ENCODE data around the gene PLA2G2D. TPM values are rescaled to one million over a fixed set of nuclear protein-coding genes. Genes with fewer than 3 reads are reported as not detected.

PLA2G2D gene
- total and polyA plus RNA-seq, 12 donors: not detected

DNA sequence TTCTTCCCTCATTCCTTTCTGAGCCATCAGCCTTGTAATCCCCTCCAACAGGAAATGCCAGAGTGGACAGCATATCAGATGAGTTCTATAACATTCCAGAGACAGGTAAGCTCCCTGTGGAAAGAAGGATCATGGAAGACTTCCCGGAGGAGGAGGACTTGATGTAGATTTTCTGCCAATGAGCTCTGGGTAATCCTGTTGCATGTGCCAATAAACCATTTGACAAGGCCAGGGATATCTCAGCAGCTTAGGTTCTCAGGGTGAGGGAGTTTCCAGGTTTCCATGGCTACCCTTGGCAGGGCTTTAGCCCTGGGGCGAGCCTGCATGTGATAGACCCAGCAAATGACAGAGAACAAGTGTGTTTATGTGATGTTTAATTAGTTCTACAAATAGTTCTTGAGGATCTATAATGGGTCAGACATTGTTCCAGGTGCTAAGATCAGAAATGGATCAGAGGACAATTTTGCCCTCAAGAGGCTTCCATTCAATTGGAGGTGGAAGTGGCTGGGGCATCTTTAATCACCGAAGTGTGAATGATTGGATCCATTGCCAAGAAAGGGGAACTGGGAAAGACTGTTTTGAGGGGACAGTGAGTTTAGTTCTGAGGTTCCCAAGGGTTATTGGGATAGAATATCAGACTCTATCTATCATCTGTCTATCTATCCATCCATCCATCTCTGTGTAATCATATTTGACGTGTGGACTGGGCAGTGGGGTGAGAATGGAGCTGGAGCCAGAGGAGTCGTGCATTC is 42.5 kb downstream of the PLA2G2D start:
- H3K4me3 ChIP-seq: no peak overlapping the region
- no peak for TF ChIP-seq POLR2A (IDR thresholded peaks at IDR 0.05)
- TF ChIP-seq, protein P1, sequence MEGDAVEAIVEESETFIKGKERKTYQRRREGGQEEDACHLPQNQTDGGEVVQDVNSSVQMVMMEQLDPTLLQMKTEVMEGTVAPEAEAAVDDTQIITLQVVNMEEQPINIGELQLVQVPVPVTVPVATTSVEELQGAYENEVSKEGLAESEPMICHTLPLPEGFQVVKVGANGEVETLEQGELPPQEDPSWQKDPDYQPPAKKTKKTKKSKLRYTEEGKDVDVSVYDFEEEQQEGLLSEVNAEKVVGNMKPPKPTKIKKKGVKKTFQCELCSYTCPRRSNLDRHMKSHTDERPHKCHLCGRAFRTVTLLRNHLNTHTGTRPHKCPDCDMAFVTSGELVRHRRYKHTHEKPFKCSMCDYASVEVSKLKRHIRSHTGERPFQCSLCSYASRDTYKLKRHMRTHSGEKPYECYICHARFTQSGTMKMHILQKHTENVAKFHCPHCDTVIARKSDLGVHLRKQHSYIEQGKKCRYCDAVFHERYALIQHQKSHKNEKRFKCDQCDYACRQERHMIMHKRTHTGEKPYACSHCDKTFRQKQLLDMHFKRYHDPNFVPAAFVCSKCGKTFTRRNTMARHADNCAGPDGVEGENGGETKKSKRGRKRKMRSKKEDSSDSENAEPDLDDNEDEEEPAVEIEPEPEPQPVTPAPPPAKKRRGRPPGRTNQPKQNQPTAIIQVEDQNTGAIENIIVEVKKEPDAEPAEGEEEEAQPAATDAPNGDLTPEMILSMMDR (IDR thresholded peaks at IDR 0.05): no peak
- no peaks in the 10 kb centered on the region for H3K36me3 ChIP-seq (replicated peaks in 1 of 2)
- WGBS, 4 donors: 86 to 92% (median 89%) methylated on average over 4 to 5 of the region's 5 CpGs
- H3K27me3 ChIP-seq: no peaks in the 10 kb centered on the region
- no peaks in the 10 kb centered on the region for H3K9me3 ChIP-seq (replicated peaks in 1 of 3)
- no peak overlapping the region for H3K27ac ChIP-seq
- DNase-seq: no peak
- H3K4me1 ChIP-seq (replicated peaks in 1 of 2): no peaks in the 10 kb centered on the region
- intact Hi-C loops (cut with DNase I): no loop called here

DNA sequence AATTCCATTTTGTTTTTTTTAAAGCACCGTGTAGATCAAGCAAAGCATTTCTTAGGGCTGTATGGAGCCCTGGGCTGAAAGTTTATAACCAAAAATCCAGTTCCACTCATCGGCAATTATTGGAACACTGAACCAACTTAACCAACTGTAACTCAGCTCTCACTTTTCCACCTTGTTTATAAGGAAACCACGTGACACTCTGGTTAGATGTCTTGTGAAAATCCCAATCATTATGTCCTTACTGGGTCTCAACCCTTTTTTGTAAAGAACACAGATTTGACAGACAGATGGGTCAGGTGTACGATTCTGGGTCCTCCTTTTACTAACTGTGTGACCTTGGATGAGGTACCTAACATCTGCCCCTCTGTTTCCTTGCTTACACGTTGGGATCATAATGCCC is 43.1 kb downstream of the PLA2G2D start:
- TF ChIP-seq, protein P1 (IDR thresholded peaks at IDR 0.05): no peak
- TF ChIP-seq POLR2A (IDR thresholded peaks at IDR 0.05): no peak
- H3K27me3 ChIP-seq: no peaks in the 10 kb centered on the region
- no peaks in the 10 kb centered on the region for H3K9me3 ChIP-seq (replicated peaks in 1 of 3)
- no peaks in the 10 kb centered on the region for H3K36me3 ChIP-seq (replicated peaks in 1 of 2)
- DNase-seq: no peak
- H3K4me1 ChIP-seq (replicated peaks in 1 of 2): no peaks in the 10 kb centered on the region
- no peak overlapping the region for H3K27ac ChIP-seq
- intact Hi-C loops (cut with DNase I): no loop called here
- WGBS, 4 donors: 65 to 75% (median 68%) methylated on average over 5 of the region's 5 CpGs
- no peak overlapping the region for H3K4me3 ChIP-seq

DNA sequence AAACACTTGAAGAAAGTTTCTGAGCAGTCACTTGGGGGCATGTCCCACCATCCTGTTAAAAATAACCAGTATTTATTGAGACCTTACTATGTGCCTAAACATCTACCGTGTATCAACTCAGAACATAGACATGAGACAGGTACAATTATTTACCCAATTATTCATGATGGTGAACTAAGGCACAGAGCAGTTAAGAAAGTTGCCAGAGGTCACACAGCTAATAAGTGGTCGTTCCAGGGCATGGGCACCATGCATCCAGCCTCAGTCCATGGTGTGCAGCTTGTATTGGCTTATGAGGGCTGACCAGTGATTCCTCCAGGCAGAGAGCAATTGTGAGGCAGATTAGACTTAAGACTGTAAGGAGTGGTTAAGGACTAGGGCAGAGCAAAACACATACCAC is 44.0 kb downstream of the PLA2G2D start:
- WGBS, 4 donors: 83 to 93% (median 91%) methylated on average over 2 of the region's 2 CpGs
- H3K4me3 ChIP-seq: no peak overlapping the region
- H3K9me3 ChIP-seq (replicated peaks in 1 of 3): no peaks in the 10 kb centered on the region
- H3K36me3 ChIP-seq (replicated peaks in 1 of 2): no peaks in the 10 kb centered on the region
- DNase-seq: peak in 1 of 7 donors; percentile 0
- no peak overlapping the region for H3K27ac ChIP-seq
- intact Hi-C loops (cut with DNase I): no loop called here
- no peak for TF ChIP-seq POLR2A (IDR thresholded peaks at IDR 0.05)
- TF ChIP-seq, protein P1 (IDR thresholded peaks at IDR 0.05): no peak
- H3K27me3 ChIP-seq: no peaks in the 10 kb centered on the region
- H3K4me1 ChIP-seq (replicated peaks in 1 of 2): no peaks in the 10 kb centered on the region

DNA sequence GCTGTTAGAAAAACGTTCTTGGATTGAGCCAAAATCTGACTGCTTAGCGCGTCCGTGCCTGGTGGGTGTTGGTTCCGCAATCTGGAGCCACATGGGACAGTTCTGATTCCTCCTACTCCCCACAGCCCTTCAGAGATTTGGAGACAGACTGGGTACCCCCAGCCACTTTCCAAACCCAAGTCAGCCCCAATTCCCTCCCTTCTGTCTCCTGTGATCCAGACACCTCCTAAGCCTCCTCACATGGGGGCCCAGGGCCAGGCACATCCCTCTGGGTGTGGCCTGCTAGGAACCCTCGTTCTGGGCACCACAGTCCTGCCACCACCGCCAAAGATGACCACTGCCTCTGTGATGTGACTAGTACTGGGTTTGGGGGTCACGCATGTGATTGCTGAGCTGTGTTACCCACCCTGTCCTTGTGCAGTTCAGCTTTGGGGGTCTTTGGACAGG is 44.6 kb downstream of the PLA2G2D start:
- no peak for DNase-seq
- intact Hi-C loops (cut with DNase I): no loop called here
- Histone ChIP-seq H3K36me3 (replicated peaks in 1 of 2) (no peaks in the 10 kb centered on the region), H3K27ac (no peak overlapping the region), H3K4me1 (replicated peaks in 1 of 2) (no peaks in the 10 kb centered on the region), H3K4me3 (no peak overlapping the region), H3K9me3 (replicated peaks in 1 of 3) (no peaks in the 10 kb centered on the region), H3K27me3 (no peaks in the 10 kb centered on the region)
- no peak for TF ChIP-seq POLR2A (IDR thresholded peaks at IDR 0.05)
- TF ChIP-seq, protein P1 (IDR thresholded peaks at IDR 0.05): no peak
- WGBS, 4 donors: 73 to 84% (median 77%) methylated on average over 5 to 8 of the region's 8 CpGs
